Activated T-cell treated with anti-CD3 and anti-CD28 coated beads for 48 hours (primary cell): ENCODE data around the gene ITPKC.
A peak's percentile ranks its signal among the peaks of the same experiment; 100 is the strongest.
"Not testable (repeated sequence)": the region's sequence is repeated elsewhere in the genome, so short reads cannot be mapped to it uniquely, and the experiment has no call there.

Experiments
- DNase-seq: peaks from one replicate; pipeline ENCODE4 v3.0.0-alpha.2; 2020; ENCODE audit warnings: low read depth

The ITPKC gene

GRCh38 chr19:40741527-40742390 is 24.8 kb downstream of the ITPKC start:
- no peak for DNase-seq

- no peak for DNase-seq
These were observed 25.6 kb downstream of the ITPKC start for GRCh38 chr19:40742477-40742876.

DNA sequence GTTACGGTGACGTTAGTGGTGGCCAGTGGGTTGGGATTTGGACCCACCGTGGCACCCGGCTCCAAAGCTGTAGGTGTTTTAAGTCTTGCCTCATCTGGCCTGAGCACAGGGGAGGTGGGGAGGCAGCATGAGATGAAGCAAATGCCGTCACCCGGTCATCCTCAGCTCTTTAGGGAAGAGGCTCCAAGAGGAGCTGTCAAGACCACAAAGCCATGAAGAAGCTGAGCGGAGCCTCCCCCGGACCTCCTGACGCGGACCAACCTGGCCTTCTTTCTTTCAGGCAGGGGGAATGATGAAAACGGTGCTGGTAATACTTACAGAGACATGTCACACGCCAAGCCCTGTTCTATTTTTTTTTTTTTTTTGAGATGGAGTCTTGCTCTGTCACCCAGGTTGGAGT is 26.0 kb downstream of the ITPKC start:
- no peak for DNase-seq

DNA sequence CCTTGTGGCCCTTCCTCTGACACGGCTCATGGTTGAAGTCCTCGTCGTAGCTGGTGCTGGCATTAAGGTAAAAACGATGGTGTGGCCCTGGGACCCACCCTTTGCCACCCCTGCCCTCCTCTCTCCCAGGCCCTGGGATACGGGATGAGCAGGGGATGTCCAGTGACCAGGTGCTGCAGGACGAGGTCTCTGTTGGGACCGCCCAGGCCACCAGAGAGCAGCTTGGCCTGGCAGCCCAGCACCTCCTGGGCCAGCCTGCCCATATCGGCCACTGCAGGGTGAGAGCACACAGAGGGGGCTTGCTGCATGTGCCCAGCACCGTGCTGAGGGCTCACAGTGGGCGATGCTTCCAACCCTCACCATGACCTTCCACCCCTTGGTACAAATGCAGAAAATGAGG is 27.0 kb downstream of the ITPKC start:
- DNase-seq: no peak

- no peak for DNase-seq
These were observed 27.9 kb downstream of the ITPKC start for GRCh38 chr19:40744554-40745401.

DNA sequence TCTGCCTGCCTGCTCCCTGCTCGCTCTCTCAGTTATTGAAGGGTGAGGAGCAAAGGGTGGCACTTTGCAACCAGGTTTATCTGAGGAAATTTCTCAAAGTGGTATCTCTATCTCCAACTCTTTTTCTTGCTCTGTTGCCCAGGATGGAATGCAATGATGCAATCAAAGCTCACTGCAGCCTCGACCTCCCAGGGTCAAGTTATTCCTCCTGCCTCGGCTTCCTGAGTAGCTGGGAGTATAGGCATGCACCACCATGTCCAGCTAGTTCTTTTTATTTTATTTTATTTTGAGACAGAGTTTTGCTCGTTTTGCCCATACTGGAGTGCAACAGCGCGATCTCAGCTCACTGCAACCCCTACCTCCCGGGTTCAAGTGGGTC is 28.5 kb downstream of the ITPKC start:
- DNase-seq: no peak

DNA sequence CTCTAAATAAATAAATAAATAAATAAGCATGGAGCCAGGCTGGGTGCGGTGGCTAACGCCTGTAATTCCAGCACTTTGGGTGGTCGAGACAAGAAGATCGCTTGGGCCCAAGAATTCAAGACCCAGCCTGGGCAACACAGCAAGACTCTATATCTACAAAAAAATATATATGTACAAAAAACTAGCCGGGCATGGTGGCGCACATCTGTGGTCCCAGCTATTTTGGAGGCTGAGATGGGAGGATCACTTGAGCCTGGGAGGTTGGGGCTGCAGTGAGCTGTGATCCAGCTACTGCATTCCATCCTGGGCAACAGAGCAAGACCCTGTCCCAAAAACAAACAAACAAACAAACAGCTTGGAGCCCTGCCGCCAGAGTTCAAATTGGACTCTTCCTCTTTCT is 30.6 kb downstream of the ITPKC start:
- DNase-seq: no peak

DNA sequence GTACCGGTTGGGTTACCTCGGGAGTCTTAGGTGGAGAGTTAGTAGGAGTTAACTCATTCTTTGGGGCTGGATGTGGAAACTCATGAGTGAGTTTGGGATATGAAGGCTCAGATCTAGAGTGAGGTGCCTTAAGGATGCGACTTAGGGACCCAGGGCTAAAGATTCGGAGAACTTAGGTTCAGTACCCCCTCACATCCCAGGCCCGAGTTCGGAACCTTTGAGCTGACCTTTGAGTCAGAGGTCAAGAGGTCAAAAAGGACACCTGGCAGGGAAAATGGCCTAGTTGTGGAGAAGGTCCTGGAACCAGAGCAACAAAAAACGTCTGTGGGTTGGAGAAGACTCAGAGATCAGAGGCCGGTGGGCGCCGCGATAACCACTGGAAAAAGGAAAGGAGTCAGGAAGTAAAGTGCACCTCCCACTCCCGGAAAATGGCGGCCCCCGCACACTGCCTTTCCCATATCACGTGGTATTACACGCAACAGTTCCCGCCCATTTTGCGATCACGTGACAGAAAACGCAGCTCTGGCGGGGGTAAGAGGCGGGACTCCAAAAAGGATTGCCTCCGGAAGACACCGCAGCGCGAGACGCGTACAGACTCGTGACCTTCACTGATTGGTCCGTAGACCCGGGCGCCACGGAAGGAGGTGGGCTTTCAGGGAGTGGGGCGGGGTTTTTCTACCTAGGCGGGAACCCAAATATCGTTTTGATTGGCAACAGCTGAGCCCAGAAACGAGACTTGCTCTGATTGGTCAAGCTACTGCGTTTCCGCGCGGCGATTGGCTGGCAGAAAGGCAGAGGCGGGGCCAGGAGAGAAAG is 33.4 kb downstream of the ITPKC start, which contains the start of gene ACTMAP:
Gene ACTMAP, minus strand, starts transcription at position 420 of the 816 bp plus-strand sequence. CDS start 674 bp downstream, outside the sequence.
- peak; percentile 97 for DNase-seq

GRCh38 chr19:40750874-40751537 is 34.1 kb downstream of the ITPKC start, which contains the start of gene SNRPA:
Gene SNRPA (plus strand): TSS chr19:40751203. CDS start chr19:40751409, 206 bp downstream.
- DNase-seq: peak; percentile 92

- DNase-seq: no peak
These were observed 35.4 kb downstream of the ITPKC start for GRCh38 chr19:40752257-40752781.

GRCh38 chr19:40754611-40755247 is 37.8 kb downstream of the ITPKC start:
- peak; percentile 63 for DNase-seq

GRCh38 chr19:40755248-40755624 is 38.3 kb downstream of the ITPKC start:
- DNase-seq: no peak

DNA sequence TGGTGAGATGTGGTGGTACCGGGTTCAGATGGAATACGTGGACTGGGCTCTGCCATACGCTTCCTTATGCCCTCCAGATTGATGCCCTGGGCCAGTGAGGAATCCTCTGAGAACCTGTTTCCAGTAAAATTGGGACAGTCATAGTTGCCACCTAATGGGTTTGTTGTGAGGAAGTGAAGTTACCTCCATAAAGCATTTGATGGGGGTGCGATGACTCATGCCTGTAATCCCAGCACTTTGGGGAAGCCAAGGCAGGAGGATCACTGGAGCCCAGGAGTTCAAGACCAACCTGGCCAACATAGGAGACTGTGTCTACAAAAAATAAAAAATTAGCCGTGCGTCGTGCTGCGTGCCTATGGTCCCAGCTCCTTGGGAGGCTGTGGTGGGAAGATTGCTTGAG is 38.9 kb downstream of the ITPKC start:
- no peak for DNase-seq

DNA sequence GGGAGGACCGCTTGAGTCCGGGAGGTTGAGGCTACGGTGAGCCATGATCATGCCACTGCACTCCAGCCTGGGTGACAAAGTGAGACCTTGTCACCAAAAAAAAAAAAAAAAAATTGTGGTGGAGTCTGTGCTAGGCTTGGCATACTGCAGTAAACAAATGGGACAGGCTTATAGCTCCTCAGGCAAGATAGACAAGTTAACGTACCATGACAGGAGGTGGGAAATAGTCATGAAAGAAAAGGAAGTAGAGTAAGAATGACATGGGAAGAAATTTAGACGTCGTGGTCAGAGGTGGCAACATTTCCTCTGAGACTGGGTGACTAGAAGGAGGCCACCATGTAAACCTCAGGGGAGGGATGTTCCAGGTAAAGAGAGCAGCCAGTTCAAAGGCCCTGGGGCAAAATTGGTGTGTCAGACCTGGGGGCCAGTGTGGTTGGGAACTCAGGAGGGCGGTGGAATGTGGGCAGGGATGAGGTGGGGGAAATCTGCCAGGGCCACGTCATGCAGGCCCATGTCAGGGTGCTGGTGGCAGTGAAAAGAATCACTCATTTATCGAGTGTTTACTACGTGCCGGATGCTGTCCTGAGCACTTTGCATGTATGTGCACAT is 39.7 kb downstream of the ITPKC start:
- DNase-seq: no peak

DNA sequence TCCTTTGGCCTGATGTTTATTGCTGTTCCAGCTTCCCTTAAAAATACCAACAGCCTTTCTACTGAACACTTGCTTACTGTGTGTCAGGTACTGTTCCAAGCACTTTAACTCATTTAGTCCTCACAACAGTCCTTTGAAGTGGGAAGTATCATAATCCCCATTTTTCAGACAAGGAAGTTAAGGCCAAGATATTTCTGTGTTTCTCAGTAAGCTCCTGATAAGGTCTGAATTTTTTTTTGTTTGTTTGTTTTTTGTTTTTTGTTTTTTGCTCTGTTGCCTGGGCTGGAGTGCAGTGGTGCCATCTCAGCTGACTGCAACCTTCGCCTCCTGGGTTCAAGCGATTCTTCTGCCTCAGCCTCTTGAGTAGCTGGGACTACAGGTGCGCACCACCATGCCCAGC is 41.6 kb downstream of the ITPKC start:
- DNase-seq: no peak

DNA sequence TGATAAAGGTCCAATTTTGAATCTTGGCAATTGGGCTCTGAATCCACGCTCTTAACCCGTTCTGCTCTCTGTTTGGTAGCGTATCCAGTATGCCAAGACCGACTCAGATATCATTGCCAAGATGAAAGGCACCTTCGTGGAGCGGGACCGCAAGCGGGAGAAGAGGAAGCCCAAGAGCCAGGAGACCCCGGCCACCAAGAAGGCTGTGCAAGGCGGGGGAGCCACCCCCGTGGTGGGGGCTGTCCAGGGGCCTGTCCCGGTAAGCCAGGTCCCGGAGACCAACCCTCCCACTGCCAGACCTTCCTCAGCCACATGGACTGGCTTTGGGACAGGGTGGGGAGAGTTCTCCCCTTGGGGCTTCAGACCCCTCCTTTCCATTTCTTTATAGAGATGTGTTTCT is 42.4 kb downstream of the ITPKC start:
- DNase-seq: no peak

DNA sequence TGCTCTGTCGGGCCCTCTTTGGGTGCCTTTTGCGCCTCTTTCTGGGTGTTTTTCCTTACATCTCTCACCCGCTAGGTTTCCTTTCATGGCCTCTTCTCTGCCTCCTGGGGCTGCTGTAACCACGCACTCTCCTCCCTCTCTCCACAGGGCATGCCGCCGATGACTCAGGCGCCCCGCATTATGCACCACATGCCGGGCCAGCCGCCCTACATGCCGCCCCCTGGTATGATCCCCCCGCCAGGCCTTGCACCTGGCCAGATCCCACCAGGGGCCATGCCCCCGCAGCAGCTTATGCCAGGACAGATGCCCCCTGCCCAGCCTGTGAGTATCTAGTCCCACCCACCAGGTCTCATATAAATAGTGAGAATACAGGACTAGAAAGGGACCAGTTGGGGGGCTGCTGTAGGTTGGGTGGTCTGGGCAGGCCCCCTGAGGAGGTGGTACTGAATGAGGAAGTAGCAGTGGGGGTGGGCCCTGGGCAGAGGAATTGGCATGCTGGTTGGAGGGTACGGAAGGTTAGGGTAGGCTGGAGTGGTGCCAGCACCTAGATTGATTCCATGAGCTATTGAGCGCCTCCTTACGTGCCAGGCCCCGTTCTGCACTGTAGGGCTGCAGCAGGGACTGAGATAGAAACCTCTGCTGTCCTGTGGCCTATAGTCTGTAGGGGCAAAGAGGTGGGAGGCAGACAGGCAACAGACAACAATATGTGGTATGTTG is 46.0 kb downstream of the ITPKC start:
- DNase-seq: no peak

DNA sequence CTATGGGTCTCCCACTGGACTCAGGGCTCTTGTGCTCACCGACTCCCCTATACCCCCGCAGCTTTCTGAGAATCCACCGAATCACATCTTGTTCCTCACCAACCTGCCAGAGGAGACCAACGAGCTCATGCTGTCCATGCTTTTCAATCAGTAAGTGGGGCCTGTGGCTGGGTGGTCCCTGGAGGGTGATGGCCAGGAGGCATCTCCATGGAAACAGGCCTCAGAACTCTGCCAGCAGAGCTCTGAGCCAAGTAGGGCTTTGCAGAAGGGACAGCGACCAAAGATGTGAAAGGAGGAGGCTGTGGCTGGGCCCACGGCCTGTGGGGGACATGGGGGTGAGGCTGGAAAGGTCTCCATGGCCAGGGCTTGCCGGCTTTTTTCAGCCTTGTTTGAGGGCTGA is 46.6 kb downstream of the ITPKC start:
- DNase-seq: no peak

DNA sequence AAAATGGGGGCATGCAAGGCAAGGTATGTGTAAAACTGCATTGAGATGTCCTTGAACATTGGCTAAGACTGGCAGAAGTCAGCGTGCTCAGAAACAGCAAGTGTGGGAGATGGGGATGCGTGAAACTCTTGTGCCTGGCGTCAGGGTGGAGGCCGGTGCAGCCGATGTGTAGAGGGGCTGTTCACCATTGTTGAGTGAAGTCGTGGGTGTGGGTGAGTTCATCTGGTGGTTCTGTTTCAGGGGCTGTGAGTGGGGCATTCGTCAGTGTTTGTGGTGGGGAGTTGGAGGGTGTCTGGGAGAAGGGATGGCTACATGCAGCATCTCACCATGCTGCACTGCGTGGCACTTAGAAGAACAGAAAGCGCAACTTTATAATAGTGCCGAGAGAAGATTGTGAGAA is 47.1 kb downstream of the ITPKC start:
- no peak for DNase-seq

DNA sequence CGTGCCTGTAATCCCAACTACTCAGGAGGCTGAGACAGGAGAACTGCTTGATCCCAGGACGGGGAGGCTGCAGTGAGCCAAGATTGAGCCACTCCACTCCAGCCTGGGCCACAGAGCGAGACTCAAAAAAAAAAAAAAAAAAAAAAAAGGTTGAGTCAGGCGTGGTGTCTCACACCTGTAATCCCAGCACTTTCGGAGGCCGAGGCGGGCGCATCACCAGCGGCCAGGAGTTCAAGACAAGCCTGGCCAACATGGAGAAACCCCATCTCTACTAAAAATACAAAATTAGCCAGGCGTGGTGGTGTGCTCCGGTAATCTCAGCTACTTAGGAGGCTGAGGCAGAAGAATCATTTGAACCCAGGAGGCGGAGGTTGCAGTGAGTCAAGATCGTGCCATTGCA is 49.5 kb downstream of the ITPKC start:
- not testable (repeated sequence) for DNase-seq
